NT2/D1 (cell line): ENCODE results near the gene CREG2.
"Not testable (repeated sequence)": the region's sequence is repeated elsewhere in the genome, so short reads cannot be mapped to it uniquely, and the experiment has no call there.

Source experiments
- DNase-seq: peaks from one replicate; pipeline ENCODE4 v3.0.0-alpha.2; 2011; ENCODE audit warnings: low read depth, low spot score
- H3K27me3 ChIP-seq: 2 replicates; pipeline ENCODE4 v1.6.0; 2011; ENCODE audit warnings: mild to moderate bottlenecking; ENCODE audit not compliant: insufficient read length, insufficient read depth
- H3K36me3 ChIP-seq: 2 replicates; pipeline ENCODE4 v1.6.1; 2011; ENCODE audit warnings: mild to moderate bottlenecking, low read length, mixed read lengths; ENCODE audit not compliant: insufficient read depth, insufficient read length
- H3K4me1 ChIP-seq: 2 replicates; pipeline ENCODE4 v1.5.1; 2011; ENCODE audit not compliant: insufficient read depth, insufficient read length
- H3K4me3 ChIP-seq: 2 replicates; pipeline ENCODE4 v1.5.1; 2011; ENCODE audit warnings: low read depth; ENCODE audit not compliant: insufficient read length
- H3K9ac ChIP-seq: 2 replicates; pipeline ENCODE4 v1.6.0; 2011; ENCODE audit warnings: low read depth; ENCODE audit not compliant: insufficient read length
- H3K9me3 ChIP-seq: 2 replicates; pipeline ENCODE4 v1.5.1; 2011; ENCODE audit warnings: mild to moderate bottlenecking, low read length; ENCODE audit not compliant: insufficient read depth
- SUZ12 ChIP-seq: IDR thresholded peaks from 2 replicates; pipeline ENCODE4 v1.6.1; 2011; ENCODE audit not compliant: insufficient read length, insufficient read depth; ENCODE audit errors: extremely low read depth
- YY1 ChIP-seq: IDR thresholded peaks from 2 replicates; pipeline ENCODE4 v1.6.1; 2011; ENCODE audit not compliant: insufficient read length, insufficient read depth
- ZNF274 ChIP-seq: IDR thresholded peaks from 2 replicates; pipeline ENCODE4 v1.6.1; 2011; ENCODE audit warnings: mild to moderate bottlenecking, low read depth, low read length

CREG2 gene

DNA sequence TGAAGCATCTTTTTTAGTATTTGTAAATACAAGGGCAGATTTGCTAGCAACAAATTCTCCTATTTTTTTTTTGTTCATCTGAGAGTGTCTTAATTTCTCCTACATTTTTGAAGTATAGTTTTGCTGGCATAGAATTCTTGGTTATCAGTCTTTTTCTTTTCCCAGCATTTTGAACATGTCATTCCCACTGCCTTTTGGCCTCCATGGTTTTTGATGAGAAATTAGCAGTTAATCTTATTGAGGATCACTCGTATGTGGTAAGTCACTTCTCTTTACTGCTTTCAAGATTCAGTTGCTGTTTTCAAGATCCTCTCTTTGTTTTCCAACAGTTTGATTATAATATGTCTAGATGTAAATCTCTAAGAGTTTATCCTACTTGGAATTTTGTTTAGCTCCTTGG is 61.9 kb downstream of the CREG2 start:
- Histone ChIP-seq H3K4me3 (no peak overlapping the region), H3K27me3 (no peaks in the 10 kb centered on the region), H3K4me1 (peaks cover 2% of the 10 kb centered on the region), H3K36me3 (no peaks in the 10 kb centered on the region), H3K9me3 (peaks cover 19% of the 10 kb centered on the region), H3K9ac (no peak overlapping the region)
- DNase-seq = no peak
- no peak for TF ChIP-seq YY1
- TF ChIP-seq SUZ12 = no peak
- no peak for TF ChIP-seq ZNF274

DNA sequence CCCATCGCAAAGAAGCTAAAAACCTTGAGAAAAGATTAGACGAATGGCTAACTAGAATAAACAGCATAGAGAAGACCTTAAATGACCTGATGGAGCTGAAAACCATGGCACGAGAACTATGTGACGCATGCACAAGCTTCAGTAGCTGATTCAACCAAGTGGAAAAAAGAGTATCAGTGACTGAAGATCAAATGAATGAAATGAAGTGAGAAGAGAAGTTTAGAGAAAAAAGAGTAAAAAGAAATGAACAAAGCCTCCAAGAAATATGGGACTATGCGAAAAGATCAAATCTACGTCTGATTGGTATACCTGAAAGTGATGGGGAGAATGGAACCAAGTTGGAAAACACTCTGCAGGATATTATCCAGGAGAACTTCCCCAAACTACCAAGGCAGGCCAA is 70.7 kb downstream of the CREG2 start:
- H3K36me3 ChIP-seq, H3K9ac ChIP-seq, DNase-seq, H3K27me3 ChIP-seq, H3K4me1 ChIP-seq, H3K4me3 ChIP-seq, H3K9me3 ChIP-seq: not testable (repeated sequence)

- Histone ChIP-seq H3K9ac (no peak overlapping the region), H3K36me3 (peaks cover 5% of the 10 kb centered on the region), H3K4me3 (no peak overlapping the region), H3K27me3 (peaks cover 7% of the 10 kb centered on the region), H3K9me3 (no peaks in the 10 kb centered on the region), H3K4me1 (peaks cover 2% of the 10 kb centered on the region)
- DNase-seq = no peak
- TF ChIP-seq SUZ12 (no peak), YY1 (no peak), ZNF274 (no peak)
These were observed 75.6 kb downstream of the CREG2 start for GRCh38 chr2:101311696-101312017.

DNA sequence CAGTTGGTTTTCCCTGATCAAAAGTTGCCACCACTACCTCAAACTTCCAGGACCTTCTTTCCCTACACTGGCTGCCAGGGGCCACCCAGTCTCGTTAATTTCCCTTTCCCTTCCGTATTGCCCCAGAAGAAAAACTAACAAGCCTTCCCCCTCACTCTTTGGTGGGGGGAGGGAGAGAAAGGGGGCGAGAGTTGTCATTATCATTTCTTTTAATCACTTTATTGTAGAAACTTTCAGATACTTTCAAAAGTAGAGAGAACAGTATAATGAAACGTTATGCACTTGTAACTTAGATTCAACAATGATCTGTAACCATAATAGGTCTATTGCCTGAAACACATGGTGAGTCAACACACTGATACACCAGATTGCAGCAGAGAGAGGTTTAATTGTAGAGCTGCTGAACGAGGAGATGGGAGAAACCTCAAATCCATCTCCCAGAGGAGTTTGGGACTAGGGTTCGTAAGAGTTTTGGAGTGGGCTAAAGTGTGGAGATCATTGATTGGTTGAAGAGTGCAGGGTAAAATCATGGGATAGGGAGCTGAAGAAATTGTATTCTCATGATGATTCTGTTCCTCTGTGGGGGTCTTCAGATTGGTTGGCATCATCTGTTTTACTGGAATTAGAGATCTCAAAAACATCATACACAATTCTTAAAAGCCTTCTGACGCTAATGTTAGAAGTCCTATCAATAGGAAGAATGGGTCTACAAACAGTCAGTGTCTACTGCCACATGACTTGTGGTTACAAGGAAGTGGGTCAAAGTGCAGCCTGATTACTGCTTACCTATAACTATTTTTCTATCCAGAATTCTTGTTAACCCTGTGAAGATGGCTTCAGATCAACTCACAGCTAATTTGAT is 76.2 kb downstream of the CREG2 start:
- Histone ChIP-seq H3K9ac (no peak overlapping the region), H3K27me3 (peaks cover 7% of the 10 kb centered on the region), H3K4me3 (no peak overlapping the region), H3K4me1 (peaks cover 2% of the 10 kb centered on the region), H3K9me3 (no peaks in the 10 kb centered on the region), H3K36me3 (peaks cover 10% of the 10 kb centered on the region)
- no peak for DNase-seq
- TF ChIP-seq SUZ12 = no peak
- TF ChIP-seq YY1 = no peak
- no peak for TF ChIP-seq ZNF274

DNA sequence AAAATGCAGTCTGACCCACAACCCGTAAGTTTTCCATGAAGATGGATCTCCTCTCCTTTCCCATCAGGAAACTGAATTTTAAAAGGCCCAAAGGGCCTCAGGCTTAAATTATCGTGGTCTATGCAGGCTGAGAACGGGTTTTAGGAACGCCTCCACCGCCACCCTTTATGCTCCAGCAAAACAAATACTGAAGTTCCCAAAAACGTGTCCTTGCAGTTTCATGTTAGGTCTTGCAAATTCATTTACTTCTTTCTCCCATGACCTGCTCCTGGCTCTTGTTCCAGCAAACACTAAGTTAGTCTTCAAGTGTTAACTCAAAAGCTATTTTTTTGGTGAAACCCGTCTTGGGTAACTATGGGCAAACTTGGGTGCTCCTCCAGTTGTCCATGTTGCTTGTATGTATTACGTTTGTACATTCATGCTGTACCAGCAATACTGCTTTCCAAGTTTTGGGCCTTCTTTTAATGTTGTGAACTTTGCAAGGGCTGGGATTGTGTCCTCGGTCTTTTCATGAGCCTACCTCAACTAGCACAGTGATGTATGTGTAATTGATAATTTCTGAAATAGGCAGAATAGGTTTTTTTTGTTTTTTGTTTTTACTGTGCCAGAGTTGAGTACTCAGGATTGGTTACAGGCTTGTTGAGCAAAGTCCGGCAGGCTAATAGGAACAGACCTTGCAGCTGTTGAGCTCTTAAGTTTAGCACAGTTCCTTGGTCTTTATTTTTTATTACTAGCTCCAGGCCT is 77.0 kb downstream of the CREG2 start:
- Histone ChIP-seq H3K4me1 (peaks cover 2% of the 10 kb centered on the region), H3K27me3 (peaks cover 7% of the 10 kb centered on the region), H3K9me3 (no peaks in the 10 kb centered on the region), H3K36me3 (peaks cover 12% of the 10 kb centered on the region), H3K9ac (no peak overlapping the region), H3K4me3 (no peak overlapping the region)
- no peak for DNase-seq
- TF ChIP-seq ZNF274 (no peak), YY1 (no peak), SUZ12 (no peak)

DNA sequence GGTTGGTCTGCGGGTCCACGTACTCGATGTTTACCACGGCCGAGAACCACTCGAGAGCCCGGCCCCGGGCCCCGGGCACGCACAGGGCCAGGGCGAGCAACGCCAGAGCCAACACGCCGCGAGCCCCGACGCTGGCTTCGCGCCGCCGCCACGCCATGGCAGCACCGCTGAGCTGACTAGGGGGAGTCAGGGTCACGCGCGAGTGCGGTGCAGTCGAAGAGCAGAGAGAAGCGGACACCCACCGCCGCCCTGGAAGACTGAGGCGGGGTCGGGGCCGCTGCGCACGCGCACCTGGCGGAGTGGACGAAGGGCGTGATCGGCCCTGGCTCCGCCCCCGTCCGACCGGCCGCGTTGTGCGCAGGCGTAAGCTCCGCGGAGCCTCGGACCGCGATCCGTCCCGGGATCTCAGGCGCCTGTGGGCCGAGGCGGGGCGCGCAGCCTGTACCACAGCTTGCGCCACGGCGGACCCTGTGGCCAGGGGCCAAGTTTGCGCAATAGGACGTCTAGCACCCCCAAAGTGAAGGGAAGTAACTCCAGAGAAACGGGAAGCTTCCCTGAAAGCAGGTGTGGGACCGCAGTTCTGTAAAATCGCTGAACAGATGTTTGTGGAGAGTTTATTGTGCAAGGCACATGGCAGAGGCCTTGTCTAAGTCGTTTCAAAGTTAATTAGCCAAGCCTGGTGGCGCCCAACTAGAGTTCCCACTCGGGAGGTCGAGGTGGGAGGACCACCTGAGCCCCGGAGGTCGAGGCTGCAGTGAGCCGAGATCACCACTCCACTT is 78.7 kb downstream of the CREG2 start, which contains the start of gene RNF149:
RNF149 (minus strand) TSS at position 270 of the 779 bp plus-strand sequence; CDS start at position 157, 113 bp downstream.
- H3K27me3 ChIP-seq = peaks cover 7% of the 10 kb centered on the region
- peaks cover 2% of the 10 kb centered on the region for H3K4me1 ChIP-seq
- peak within 1 kb of the TSS; percentile 96 for H3K9ac ChIP-seq
- peaks cover 20% of the 10 kb centered on the region for H3K36me3 ChIP-seq
- H3K4me3 ChIP-seq = peak within 1 kb of the TSS; percentile 87
- no peaks in the 10 kb centered on the region for H3K9me3 ChIP-seq
- TF ChIP-seq ZNF274 = no peak
- DNase-seq = peak; percentile 74

DNA sequence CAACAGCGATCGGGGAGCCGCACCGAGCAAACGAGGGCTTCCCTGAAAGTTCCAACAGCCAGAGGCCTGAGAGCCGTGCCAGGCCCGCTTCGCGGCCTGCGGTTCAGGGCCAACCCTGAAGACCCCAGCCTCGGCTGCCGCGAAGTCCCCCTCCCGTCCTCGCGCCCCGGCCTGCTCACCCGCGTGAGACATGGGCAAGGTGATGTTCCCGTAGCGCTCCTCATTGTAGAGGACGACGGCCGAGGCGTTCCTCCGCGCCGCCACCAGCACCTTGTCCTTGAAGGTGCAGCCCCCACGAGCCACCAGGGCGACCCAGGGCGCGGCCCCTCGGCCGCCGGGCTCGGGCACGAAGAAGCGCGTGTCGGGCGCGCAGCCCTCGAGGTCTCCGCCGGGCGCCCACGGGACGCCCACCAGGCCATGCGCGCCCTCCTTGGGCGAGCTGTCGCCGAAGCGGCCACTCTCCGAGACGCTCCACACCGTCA is 79.3 kb downstream of the CREG2 start:
- no peak for DNase-seq
- peak overlapping the region; percentile 87 for H3K4me3 ChIP-seq
- H3K27me3 ChIP-seq = peaks cover 7% of the 10 kb centered on the region
- H3K9me3 ChIP-seq = no peaks in the 10 kb centered on the region
- peak overlapping the region; percentile 96 for H3K9ac ChIP-seq
- H3K36me3 ChIP-seq = peaks cover 22% of the 10 kb centered on the region
- TF ChIP-seq SUZ12 = no peak
- no peak for TF ChIP-seq YY1
- no peak for TF ChIP-seq ZNF274
- H3K4me1 ChIP-seq = peaks cover 2% of the 10 kb centered on the region
